GM18873 (cell line): Measurements from ENCODE around the gene TSPY3.
"Not testable (repeated sequence)": the region's sequence is repeated elsewhere in the genome, so short reads cannot be mapped to it uniquely, and the experiment has no call there.

Experiments used
- ATAC-seq: cut with Tn5 transposase; IDR thresholded peaks from one replicate; pipeline ENCODE4 v1.9.1; 2021; ENCODE audit warnings: mild to moderate bottlenecking, moderate library complexity, moderate number of reproducible peaks; ENCODE audit not compliant: unreplicated experiment, low FRiP score

TSPY3 gene

DNA sequence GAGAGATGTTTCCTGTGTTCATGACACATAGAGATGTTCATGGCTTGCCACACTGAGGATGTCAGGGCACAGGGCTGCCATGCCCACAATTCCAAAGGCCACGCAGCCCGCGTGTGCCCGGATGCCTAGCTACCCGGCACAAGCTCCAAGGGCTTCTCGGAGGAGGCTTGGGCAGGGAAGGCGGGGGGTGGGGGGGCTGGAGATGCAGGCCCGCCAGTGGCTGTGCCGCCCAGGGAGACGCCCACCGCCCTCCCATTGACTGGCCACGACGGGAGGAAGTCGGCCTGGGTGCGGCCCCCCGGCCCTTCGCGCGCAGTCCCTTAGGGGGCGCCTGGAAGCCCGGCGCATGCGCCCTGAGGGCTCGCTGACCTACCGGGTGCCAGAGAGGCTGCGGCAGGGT is at the start of gene TSPY3:
TSS of gene TSPY3 (plus strand) at position 301 of the 400 bp plus-strand sequence. CDS start at position 347, 46 bp downstream.
- ATAC-seq: not testable (repeated sequence)

DNA sequence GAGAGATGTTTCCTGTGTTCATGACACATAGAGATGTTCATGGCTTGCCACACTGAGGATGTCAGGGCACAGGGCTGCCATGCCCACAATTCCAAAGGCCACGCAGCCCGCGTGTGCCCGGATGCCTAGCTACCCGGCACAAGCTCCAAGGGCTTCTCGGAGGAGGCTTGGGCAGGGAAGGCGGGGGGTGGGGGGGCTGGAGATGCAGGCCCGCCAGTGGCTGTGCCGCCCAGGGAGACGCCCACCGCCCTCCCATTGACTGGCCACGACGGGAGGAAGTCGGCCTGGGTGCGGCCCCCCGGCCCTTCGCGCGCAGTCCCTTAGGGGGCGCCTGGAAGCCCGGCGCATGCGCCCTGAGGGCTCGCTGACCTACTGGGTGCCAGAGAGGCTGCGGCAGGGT is 40.7 kb upstream of the TSPY3 start, which contains the start of gene TSPY8:
TSS of gene TSPY8 (plus strand) at position 301 of the 400 bp plus-strand sequence. CDS start at position 347, 46 bp downstream.
- ATAC-seq: not testable (repeated sequence)

DNA sequence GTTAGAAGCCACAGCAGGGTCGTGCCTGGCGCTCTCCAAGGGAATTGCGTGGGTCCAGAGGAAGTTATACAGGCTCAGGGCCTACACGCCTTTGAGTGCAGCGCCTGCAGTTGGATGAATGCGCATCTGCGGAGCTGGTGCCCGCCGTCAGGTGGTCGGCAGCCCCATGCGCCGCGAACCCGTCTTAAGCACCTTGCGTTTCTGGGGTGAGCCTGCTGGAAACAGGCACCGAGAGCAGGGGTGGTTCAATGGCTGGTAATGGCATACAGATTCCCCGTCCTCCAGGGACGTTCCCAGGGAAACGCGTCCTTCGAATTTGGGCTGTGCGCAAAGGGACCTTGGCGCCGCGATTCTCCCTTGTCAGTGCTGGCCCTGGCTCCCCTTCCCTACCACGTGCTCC is 1.7 kb upstream of the TSPY3 start:
- not testable (repeated sequence) for ATAC-seq
